Amniotic stem cell (primary cell): Measurements from ENCODE around the gene FUT3.

ENCODE experiments used
- DNase-seq: peaks from one replicate; lab custom pipeline; 2025; lab: John Stamatoyannopoulos, UW

Gene FUT3

GRCh38 chr19:5823579-5824281, 27.5 kb downstream of the FUT3 start:
- DNase-seq = no peak

- DNase-seq = no peak
These were observed 28.9 kb downstream of the FUT3 start for GRCh38 chr19:5822181-5822844.

- no peak for DNase-seq
These were observed 29.6 kb downstream of the FUT3 start for GRCh38 chr19:5821521-5822180.

GRCh38 chr19:5820785-5821184, 30.5 kb downstream of the FUT3 start:
- no peak for DNase-seq

GRCh38 chr19:5818594-5818993, 32.7 kb downstream of the FUT3 start:
- no peak for DNase-seq

GRCh38 chr19:5817218-5817617, 34.0 kb downstream of the FUT3 start:
- DNase-seq = no peak

- no peak for DNase-seq
These were observed 36.4 kb downstream of the FUT3 start for GRCh38 chr19:5814852-5815246.

GRCh38 chr19:5814123-5814851, 37.0 kb downstream of the FUT3 start:
- DNase-seq = no peak

GRCh38 chr19:5811117-5811516, 40.1 kb downstream of the FUT3 start:
- no peak for DNase-seq

- DNase-seq = no peak
These were observed 41.8 kb downstream of the FUT3 start for GRCh38 chr19:5809469-5809868.

GRCh38 chr19:5809053-5809452, 42.2 kb downstream of the FUT3 start:
- no peak for DNase-seq

- DNase-seq = no peak
These were observed 43.0 kb downstream of the FUT3 start for GRCh38 chr19:5808120-5808816.

GRCh38 chr19:5806905-5807304, 44.3 kb downstream of the FUT3 start:
- no peak for DNase-seq

GRCh38 chr19:5806133-5806489, 45.1 kb downstream of the FUT3 start:
- DNase-seq = no peak

GRCh38 chr19:5805462-5806132, 45.7 kb downstream of the FUT3 start:
- DNase-seq = no peak

- DNase-seq = no peak
These were observed 46.5 kb downstream of the FUT3 start, which contains the start of gene NRTN for GRCh38 chr19:5804516-5805461. NRTN (plus strand) TSS chr19:5805067; CDS start chr19:5824166, 19,099 bp downstream.

GRCh38 chr19:5803752-5804515, 47.3 kb downstream of the FUT3 start:
- DNase-seq = peak; percentile 64

GRCh38 chr19:5803441-5803751, 47.9 kb downstream of the FUT3 start:
- no peak for DNase-seq

GRCh38 chr19:5801796-5802619, 49.2 kb downstream of the FUT3 start:
- no peak for DNase-seq
